Cerebellar nuclear complex (tissue), 1 donor: ENCODE measurements around the gene DTX1.
A peak's percentile ranks its signal among the peaks of the same experiment; 100 is the strongest.

Source experiments
- DNase-seq, 2 experiments: peaks; one replicate each; lab custom pipeline; 2025; lab: John Stamatoyannopoulos, UW

Gene DTX1

DNA sequence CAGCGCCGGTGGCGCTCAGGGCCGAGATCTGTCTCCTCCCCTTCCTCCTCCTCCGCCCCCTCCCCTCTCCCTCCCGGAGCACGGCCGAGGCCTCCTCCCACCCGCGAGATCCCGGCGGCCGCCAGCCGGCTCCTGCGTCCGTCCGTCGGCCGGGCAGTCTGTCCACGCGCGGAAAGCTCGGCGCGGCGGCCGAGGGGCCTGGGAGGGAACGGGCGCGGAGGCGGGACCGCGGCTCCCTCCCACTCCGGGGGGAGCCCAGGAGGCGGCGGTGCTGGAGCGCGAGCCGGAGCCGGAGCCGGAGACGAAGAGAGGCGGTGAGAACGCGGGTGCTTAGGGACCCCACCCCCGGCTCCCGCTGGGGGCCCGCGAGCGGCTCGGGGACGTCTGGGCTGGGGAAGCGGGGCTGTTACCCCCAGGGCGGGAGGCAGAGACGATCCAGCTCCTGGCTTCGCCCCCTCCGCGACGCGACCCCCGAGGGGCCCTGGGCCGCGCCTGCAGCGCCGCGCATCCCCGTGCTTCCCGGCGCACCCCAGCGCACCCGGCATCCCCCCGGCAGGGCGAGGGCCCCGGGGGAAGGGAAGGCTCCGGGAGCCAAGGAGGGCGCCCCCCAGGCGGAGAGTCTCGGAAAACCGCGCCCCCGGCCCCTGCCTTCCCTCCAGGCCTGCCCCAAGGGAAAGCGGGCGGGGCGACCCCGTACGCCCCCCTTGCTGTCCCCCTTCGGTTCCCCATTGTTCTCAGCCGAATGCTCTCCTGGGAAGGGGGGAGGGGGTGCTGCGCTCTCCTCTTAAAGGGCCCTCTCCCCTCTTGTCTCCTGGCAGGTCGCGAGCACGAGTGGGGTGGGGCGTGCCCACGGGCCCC lies at the start of gene DTX1:
Gene DTX1 (plus strand): TSS at position 100 of the 858 bp plus-strand sequence. CDS start 1,463 bp downstream, outside the sequence.
- DNase-seq = no peak

DNA sequence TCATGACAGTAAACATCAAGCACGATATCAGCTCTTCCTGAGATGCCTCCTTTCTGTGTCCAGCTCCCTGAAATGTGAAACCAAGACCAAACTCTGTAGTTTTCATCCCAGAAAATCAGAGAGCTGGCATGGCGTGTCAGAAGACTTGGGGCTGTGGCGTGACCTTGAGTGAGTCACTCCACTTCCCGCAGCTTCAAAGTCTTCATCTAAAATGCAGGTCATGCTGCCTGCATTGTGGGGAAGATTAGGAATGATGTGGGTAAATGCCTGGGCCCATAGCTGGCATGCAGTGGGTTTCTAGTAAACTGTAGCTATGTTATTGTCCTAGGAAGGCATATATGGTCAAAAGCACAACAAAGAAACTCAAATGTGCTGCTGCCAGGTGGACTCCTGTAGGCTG lies 49.4 kb upstream of the DTX1 start:
- no peak for DNase-seq

DNA sequence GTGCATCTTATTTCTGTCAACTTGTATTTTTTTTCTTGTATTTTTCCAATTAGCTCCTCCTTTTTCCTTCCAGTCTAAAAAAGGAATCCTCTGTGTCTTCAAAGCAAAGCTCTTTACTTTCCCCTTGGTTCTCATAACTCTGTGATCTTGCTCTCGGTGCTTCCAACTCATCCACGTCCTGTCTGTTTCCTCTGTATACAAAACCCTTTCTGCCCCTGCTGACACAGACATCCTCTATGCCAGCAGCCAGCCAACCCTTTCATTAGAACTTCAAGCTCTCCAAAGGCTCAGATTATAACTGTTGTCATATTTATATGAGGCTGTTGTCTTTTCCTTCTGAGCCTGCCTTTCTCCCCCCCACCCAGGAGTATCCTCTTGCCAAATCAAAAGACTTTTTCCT lies 45.8 kb upstream of the DTX1 start:
- DNase-seq = no peak

DNA sequence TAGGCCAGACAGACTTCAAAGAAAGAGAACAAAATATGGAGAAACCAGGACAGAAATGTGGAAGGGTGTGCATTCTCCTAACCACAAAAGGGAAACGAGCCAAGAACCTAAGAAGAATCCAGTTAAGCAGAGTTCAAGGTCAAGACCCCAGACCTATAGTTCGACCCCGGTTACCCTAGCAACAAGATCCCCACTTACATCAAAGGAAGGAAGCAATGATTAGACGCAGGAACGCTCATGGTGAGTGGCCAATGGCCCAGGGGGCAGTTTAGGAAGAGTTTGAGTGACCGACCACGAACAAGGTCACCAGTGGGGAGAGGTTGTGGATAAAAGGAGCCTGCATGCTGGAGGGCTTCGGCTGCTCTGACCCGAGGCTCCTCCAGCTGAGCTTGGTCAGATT lies 42.0 kb upstream of the DTX1 start:
- no peak for DNase-seq

DNA sequence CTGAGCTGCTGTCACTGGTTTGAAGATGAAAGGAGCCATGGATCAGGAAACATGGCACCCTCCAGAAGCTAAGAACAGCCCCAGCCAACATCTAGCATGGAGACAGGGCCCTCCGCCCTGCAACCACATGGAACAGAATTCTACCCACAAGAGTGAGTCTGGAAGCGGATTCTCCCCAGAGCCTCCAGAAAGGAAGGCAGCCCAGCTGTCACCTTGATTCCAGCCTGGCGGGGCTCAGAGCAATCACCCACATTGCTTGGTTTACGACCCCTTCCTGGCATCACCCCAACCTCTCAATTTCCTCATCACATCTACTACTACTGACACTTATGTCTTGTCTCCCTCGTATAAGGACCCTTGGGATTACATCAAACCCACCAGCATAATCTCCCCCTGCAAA lies 39.7 kb upstream of the DTX1 start:
- no peak for DNase-seq

DNA sequence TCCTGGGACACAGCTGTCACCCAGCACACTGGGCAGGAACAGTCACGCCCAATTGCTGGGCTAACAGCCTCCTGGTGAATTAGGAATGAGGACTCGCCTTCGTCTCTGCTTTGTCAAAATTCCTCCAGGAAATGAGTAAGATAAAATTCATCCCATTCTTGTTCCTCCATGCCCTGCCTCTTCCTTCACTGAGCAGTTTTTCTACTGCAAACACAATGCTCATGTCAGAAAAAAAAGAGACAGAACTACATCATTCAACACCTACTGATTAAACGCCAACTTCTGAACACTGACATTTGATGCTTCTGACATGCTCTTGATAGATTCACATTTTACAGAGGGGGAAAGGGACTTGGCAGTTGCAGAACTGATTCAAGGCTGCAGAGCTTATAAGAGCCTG lies 37.5 kb upstream of the DTX1 start:
- no peak for DNase-seq

DNA sequence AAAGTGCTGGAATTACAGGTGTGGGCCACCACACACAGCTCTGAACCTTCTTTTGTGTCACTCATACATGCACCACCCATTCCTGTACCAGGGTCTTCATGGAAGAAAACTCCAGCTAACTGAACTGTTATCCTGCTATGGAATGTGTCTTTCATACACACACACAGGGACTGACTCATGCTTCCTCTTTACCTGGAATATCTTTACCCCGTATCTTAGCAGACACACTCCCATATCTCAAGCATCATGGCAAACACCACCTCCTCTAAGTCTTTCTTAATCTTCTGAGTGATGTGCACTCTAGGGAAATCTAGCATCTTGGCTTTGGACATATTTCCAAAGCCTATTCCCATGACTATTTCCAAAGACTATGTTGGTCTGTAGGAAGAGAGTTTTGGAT lies 35.0 kb upstream of the DTX1 start:
- DNase-seq = no peak

DNA sequence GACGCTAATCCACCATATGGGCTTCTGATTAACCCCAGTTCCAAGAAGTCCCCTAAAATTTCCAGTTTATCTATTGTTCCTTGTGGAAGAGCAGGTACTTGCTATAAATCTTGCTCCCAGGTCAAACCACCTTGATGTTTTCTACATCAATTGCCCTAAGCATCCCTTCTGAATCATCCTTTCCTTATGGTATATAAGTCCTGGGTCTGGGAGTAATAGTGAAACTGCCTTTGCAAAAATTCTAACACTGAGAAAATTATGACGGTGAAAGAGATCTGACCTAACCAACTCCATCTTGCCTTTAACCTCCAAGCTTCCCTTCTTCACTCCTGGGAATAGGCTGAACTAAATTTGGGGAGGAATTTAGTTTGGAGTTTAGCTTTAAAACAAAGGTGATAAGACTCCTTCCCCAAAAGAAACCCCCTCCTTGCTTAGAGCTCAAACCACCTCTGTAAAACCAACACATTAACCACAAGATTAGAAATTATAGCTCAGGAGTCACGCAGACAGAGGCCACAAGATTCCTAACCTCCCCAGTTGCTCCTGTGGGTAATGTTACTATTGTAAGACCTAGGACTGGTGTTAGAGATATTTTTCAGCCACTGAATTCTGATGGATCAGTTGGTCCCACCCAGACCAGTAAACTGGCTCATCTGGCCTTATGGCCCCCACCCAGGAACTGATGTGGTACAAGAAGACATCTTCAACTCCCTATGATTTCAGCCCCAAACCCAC lies 33.8 kb upstream of the DTX1 start:
- no peak for DNase-seq

DNA sequence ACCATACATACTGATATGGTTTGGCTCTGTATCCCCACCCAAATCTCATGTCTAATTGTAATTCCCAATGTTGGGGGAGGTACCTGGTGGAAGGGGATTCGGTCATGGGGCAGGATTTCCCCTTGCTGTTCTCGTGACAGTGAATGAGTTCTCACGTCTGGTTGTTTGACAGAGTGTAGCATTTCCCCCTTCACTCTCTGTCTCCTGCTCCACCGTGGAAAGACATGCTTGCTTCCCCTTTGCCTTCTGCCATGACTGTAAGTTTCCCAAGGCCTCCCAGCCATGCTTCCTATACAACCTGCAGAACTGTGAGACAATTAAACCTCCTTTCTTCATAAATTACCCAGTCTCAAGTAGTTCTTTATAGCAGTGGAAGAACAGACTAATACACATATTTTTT lies 28.8 kb upstream of the DTX1 start:
- no peak for DNase-seq

DNA sequence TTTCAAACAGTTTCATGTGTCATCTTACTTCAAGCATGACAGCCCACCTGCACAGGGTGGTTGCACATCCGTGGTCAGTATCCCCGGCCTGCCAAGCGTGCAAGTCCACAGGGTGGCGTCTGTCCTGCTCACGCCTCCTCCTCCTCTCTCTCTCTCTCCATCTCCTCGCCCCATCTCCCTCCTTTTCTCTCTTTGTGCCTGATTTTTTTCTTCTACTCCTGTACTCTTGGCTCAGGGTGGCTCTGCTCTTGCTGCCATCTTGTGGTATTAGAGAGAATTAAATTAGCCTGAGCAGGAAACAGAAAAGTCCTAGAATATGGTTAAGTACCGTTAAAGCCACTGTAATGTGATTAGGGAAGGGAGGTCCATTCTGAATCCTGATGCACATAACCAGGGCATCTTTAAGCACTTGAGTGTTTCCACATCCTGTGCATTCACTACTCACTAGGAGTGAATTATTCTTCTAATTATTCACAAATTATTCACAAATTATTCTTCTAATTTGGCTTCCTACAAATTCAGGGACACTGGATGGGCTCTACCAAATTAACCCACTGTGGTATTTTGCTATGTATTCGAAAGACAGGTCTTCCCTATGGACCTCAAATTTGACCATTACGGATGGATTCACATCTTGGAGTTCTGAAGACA lies 25.5 kb upstream of the DTX1 start:
- peak; percentile 20 to 79 for DNase-seq

DNA sequence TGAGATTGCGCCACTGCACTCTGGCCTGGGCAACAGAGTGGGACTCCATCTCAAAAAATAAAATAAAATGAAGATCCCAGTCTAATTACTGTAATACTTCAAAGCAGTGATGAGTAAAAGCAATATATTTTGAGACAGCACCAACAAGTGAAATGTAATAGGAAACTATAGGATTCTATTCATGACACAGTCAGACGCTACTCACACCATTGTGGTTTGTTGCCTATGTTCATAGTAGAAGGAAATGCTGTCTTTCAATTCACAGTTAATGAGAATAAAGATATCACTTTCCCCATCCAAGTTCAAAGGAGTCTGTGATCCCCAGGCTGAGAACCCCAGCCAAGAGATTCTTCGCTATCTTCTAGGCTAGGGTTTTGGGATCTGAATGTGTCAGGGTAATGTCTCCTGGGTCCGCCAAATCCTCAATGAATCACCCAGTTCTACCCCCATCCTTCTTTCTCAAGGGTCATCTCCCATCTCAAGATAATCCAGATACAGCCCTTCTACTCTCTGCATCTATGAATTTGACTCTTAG lies 16.6 kb upstream of the DTX1 start:
- DNase-seq = no peak

DNA sequence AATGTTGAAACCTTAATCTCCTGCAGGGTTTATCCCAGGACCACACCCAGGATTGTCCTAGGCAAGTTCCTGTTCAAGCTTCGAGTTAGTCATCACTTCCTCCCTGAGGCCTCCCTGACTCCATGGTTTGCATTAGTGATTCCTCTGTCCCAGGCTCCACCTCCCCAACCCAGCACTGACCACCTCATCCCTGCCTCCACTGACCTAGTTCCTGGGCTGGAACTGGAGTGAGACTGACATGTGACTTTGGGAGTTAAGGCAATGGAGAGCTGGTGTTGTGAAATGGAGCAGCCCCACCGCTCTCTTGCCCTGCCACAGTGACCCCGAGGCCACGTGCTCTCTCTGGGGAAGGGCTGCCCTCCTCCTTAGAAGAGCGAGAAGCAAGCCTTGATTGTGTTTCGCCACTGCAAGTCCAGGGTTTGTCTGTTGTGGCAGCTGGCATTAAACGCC lies 15.8 kb upstream of the DTX1 start:
- DNase-seq = no peak

DNA sequence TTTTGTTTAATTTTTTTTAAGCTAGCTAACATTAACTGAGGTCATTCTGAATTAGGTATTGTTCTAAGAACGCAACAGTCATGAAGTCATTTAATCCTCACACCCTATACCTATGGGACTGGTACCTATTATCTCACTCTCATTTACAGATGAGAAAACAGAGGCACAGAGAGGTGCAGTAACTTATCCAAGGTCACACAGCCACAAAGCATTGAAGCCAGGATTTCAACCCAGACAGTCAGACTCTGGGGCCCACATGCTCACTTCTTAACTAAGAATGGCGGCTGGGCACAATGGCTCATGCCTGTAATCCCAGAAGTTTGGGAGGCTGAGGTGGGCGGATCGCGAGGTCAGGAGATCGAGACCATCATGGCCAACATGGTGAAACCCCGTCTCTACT lies 15.0 kb upstream of the DTX1 start:
- DNase-seq = no peak

DNA sequence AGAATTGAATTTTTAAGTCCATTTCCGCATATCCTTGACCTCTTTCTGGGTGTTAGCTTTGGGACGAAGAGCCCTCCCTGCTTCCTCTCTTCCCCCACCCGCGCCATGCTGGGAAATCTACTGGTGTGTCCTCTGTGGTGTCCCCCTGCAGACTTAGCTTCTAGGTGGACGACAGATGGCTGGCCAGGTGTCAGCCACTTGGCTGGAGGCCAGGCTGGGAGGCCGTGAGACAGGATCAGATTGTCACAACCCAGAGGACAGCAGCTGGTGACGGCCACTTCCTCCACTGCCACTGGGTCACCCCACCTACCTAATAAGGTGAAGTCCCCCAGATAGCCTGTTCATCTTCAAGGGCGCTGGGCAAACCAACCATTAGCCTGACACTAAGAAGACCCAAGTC lies 13.3 kb upstream of the DTX1 start:
- no peak for DNase-seq

DNA sequence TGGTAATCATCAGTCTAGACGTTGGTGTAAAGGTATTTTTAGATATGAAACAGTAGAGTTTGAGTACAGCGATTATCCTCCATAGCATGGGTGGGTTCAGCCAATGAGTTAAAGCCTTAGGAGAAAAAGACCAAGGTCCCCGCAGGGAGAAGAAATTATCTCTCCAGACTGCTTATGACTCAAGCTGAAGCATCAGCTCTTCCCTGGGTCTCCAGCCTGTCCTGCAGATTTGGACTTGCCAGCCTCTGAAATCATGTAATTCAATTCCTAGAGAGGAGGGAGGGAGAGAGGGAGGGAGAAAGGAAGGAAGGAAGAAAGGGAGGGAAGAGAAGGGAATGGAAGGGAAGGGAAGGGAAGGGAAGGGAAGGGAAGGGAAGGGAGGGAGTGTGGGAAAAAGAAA lies 12.0 kb upstream of the DTX1 start:
- DNase-seq = no peak

DNA sequence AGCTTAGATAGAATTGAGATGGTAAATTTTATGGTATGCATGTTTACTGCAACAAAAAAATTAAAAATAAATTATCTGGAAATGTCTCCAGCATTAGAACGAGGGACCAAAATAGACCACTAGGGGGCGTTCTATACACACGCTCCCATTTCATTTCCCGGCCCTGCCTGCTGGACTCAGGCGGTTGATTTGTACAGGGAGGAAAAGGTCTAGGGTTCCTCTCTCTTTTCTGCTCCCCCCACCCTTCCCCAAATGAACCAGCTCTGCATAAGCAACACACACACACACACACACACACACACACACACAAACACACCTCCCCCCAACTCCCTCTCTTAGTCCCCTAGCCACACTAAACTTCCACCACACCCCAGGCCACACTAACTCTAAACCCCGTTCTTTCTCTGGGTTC lies 7.8 kb upstream of the DTX1 start:
- DNase-seq = peak in 1 of 2 experiments; percentile 16

DNA sequence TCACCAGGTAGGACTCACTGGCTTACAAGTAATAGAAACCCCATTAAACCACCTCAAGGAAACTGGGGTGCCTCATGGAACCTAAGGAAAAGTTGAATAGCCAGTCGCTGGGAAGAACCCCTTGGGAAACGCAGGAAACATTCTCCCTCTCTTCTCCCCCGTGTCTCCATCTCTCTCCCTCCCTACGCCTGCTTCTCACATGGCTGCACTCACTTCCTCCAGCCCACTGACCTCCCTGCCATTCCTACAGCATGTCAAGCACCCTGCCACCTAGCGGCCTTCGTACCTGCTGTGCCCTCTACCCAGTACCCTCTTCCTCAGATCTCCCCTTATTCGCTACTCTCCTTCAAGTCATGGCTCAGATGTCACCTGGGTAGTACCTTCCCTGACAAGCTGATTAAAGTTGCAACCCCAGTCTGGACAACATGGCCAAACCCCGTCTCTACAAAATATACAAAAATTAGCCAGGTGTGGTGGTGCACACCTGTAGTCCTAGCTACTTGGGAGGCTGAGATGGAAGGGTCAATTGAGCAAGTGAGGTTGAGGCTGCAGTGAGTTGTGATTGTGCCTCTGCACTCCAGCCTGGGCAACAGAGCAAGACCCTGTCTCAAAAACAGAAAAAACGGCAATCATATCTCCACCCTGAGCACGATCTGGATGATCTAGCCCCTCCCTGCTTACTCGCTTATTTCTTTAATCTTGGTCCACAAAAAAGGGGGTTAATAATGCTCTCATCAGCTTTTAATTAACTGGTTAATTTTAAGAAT lies 6.4 kb upstream of the DTX1 start:
- DNase-seq = no peak

DNA sequence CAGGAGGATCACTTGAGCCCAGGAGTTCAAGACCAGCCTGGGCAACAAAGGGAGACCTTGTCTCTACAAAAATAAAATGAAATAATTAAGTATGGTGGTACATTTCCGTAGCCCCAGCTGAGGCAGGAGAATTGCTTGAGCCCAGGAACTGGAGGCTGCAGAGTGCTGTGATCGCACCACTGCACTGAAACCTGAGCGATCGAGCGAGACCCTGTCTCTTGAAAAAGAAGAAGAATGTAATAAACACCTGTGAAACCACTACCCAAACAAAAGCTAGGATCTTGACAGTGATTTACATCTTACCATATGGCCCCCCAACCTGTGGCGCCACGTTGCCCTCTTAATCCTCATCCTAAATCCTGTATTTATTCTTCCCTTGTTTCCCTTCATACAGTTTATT lies 5.7 kb upstream of the DTX1 start:
- DNase-seq = no peak

DNA sequence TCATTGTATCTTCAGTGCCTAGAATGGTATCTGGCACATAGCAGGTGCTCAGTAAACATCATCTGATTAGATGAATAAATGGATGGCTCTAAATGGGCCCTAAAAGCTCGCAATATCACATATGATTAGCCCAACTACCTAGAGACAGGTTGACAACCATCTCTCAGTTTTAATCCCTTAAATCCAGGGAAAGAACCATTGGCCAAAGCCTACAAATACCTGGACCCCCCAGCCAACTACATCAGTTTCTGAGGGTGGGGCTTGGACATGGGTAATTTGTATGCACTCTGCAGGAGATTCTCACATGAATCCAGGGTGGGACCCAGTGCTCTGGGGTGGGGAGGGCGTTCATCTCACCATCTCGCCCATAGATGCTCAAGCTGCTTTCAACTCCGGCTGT lies 4.8 kb upstream of the DTX1 start:
- no peak for DNase-seq

DNA sequence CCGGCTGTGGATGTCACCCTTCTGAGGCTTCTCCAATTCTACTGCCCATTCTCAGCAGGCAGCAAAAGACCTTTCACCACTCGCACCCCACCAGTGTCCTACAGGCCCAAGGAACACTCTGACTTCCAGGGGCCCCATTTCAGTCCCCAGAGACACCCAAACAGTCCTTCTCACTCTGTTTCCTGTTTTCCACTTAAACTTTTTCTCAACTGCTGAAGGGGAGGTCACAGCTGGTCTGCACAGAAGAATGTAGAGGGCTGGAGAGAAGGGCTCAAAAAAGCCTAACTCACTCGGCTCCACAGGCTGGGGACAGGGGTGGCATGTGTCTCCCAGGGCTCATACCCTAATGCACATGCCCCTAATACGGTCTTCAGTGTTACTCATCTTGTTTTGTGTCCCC lies 4.2 kb upstream of the DTX1 start:
- DNase-seq = no peak

DNA sequence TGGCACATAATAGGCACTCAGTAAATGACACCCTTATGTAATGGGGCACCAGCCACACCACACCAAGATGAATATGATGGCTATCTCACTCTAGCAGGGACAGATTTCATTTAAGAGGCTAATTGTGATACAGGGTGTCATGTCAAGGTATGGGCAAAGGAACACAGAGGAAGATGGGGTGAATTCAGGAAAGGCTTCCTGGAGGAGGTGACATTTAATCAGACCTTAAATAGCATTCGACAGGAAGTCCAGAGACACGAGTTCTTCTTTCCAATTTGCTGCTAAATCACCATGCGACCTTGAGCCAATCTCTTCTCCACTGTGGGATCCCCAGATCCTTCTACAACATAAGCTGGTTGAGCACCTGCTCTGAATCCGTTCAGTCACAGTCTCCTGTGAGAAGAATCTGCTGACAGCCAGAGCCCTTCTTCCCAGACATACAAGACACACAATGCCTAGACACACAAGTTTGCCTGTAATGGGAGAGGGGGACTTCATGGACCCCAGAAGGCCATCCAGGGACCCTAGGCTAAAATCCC lies 1.5 kb upstream of the DTX1 start:
- DNase-seq = no peak
